Right renal cortex interstitium (tissue), 3 donors: ENCODE results near the gene PTPRC. TPM values are rescaled to one million over a fixed set of nuclear protein-coding genes. Genes with fewer than 3 reads are reported as not detected.

Experiments used
- DNase-seq, 3 donors: peaks; one replicate each; pipeline ENCODE4 v3.0.0-alpha.2; 2013; ENCODE audit warnings: low read depth in 3 of 3, low spot score in 2 of 3
- polyA plus RNA-seq, 3 donors: library from polyadenylated mRNA; unstranded; fragments of 120-200 nt; gene quantifications; one replicate each; pipeline ENCODE4 v1.2.1, GENCODE V29; 2013; ENCODE audit not compliant: insufficient read length in 3 of 3

PTPRC gene
- polyA plus RNA-seq, 3 donors: 5.4 to 7.4 (median 7.1) TPM

GRCh38 chr1:198642983-198643382 lies 4.1 kb downstream of the PTPRC start:
- no peak for DNase-seq

GRCh38 chr1:198643808-198644207 lies 5.0 kb downstream of the PTPRC start:
- DNase-seq: no peak

- no peak for DNase-seq
Measured at GRCh38 chr1:198647055-198647454, 8.2 kb downstream of the PTPRC start.

- no peak for DNase-seq
Measured at GRCh38 chr1:198648592-198648991, 9.8 kb downstream of the PTPRC start.

- DNase-seq: no peak
Measured at GRCh38 chr1:198649232-198649967, 10.6 kb downstream of the PTPRC start.

GRCh38 chr1:198649968-198650338 lies 11.1 kb downstream of the PTPRC start:
- DNase-seq: no peak

GRCh38 chr1:198650506-198650905 lies 11.7 kb downstream of the PTPRC start:
- no peak for DNase-seq

GRCh38 chr1:198651650-198652400 lies 13.0 kb downstream of the PTPRC start:
- no peak for DNase-seq

GRCh38 chr1:198653808-198654413 lies 15.1 kb downstream of the PTPRC start:
- no peak for DNase-seq

GRCh38 chr1:198655459-198656121 lies 16.8 kb downstream of the PTPRC start:
- no peak for DNase-seq

GRCh38 chr1:198656500-198656932 lies 17.7 kb downstream of the PTPRC start:
- DNase-seq: no peak

GRCh38 chr1:198657550-198658064 lies 18.8 kb downstream of the PTPRC start:
- DNase-seq: no peak

- DNase-seq: no peak
Measured at GRCh38 chr1:198660341-198661261, 21.8 kb downstream of the PTPRC start.

GRCh38 chr1:198662821-198663220 lies 24.0 kb downstream of the PTPRC start:
- no peak for DNase-seq

- DNase-seq: no peak
Measured at GRCh38 chr1:198664068-198664788, 25.4 kb downstream of the PTPRC start.

- DNase-seq: no peak
Measured at GRCh38 chr1:198667186-198667585, 28.3 kb downstream of the PTPRC start.

- DNase-seq: no peak
Measured at GRCh38 chr1:198667807-198668206, 29.0 kb downstream of the PTPRC start.

- DNase-seq: no peak
Measured at GRCh38 chr1:198669023-198669698, 30.3 kb downstream of the PTPRC start.

- DNase-seq: no peak
Measured at GRCh38 chr1:198669771-198670170, 30.9 kb downstream of the PTPRC start.
